Measurements from ENCODE around the gene IKZF4. TPM values are rescaled to one million over a fixed set of nuclear protein-coding genes. Genes with fewer than 3 reads are reported as not detected.

IKZF4 gene
- total and polyA plus RNA-seq, 4 experiments from 2014 or later, result 0.37 to 7.9 (median 4.7) TPM

DNA sequence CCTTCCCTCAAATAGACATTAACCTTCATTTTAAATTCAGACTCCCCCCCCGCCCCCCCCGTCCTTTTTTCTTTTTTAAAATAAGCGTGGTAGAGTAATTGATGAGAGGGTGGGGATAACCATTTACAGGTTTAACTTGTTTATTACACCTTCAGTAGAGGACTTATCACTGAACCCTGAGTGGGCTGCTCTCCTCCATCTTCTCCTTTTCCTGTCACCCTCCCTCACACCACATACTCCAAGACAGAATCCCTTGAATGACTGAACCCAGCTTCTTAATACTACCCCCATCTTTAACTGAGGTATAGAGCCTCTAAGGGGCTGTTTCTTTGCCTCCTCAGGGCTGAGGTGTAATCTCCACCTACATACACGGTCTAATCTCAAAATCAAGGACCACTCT is 3.7 kb upstream of the IKZF4 start:
- Histone ChIP-seq H3K36me3 (ENCODE audit: insufficient read depth, low read length) (no peaks in the 10 kb centered on the region), H3K27me3 (ENCODE audit: insufficient read depth, low read length) (no peaks in the 10 kb centered on the region), H3K4me3 (ENCODE audit: low read length in 2 of 2) (no peak overlapping the region), H3K9me3 (ENCODE audit: control insufficient read depth in 1 of 2, low read length in 2 of 2) (no peaks in the 10 kb centered on the region), H3K27ac (ENCODE audit: low read depth, low read length) (no peak overlapping the region), H3K4me1 (ENCODE audit: insufficient read depth, low read length) (peaks cover 26% of the 10 kb centered on the region)
- peaks cover 12 to 25% (median 20%) of the 10 kb centered on the region in 4 donors for H3K4me1 Mint-ChIP-seq
- H3K4me3 Mint-ChIP-seq, result no peak overlapping the region
- H3K9me3 Mint-ChIP-seq, result no peaks in the 10 kb centered on the region
- CTCF ChIA-PET (ENCODE audit: partially characterized antibody), result interaction anchor here (1.4 kb wide), 1 partner anchor 10 kb away, joined by 4 read pairs; no protein-coding TSS in a partner anchor
- H3K27me3 Mint-ChIP-seq, result no peaks in the 10 kb centered on the region
- no peak for DNase-seq
- peaks cover 3 to 5% of the 10 kb centered on the region in 2 donors for H3K36me3 Mint-ChIP-seq
- intact Hi-C loops (cut with micrococcal nuclease), result no loop called here
- POLR2A ChIA-PET (ENCODE audit: partially characterized antibody), result no interaction called here
- H3K27ac Mint-ChIP-seq, result no peak overlapping the region

DNA sequence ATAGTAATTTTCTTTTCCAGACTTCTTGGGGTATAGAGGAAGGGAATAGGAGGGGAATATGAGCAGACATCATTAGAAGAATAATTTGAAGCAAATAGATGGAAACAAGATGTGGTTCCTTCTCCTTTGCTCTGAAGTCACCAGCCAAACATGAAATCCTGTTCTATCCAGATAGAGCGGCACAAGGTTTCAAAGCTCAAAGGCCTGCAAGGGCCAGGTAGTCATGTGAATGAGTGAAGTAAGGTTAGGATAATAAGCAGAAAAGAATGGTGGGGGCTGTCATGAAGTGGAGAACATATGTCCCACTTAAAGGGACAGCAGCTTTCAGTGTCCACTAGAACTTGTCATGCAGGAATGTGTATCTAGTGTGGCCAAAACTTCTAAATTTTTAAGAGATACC is 2.5 kb upstream of the IKZF4 start:
- Histone ChIP-seq H3K4me3 (ENCODE audit: low read length in 2 of 2) (no peak overlapping the region), H3K9me3 (ENCODE audit: control insufficient read depth in 1 of 2, low read length in 2 of 2) (no peaks in the 10 kb centered on the region), H3K27me3 (ENCODE audit: insufficient read depth, low read length) (no peaks in the 10 kb centered on the region), H3K4me1 (ENCODE audit: insufficient read depth, low read length) (peaks cover 32% of the 10 kb centered on the region), H3K36me3 (ENCODE audit: insufficient read depth, low read length) (no peaks in the 10 kb centered on the region), H3K27ac (ENCODE audit: low read depth, low read length) (no peak overlapping the region)
- Mint-ChIP-seq H3K27me3 (no peaks in the 10 kb centered on the region), H3K27ac (peak overlapping the region in 1 of 7 donors; percentile 44), H3K9me3 (no peaks in the 10 kb centered on the region), H3K36me3 (peaks cover 3 to 5% of the 10 kb centered on the region in 2 donors), H3K4me3 (peak overlapping the region in 1 of 8 donors; percentile 42), H3K4me1 (peaks cover 13 to 32% (median 23%) of the 10 kb centered on the region in 4 donors)
- ChIA-PET CTCF (ENCODE audit: partially characterized antibody) (interaction anchor here (2.9 kb wide), 1 partner anchor 23 kb away, joined by 16 read pairs; no protein-coding TSS in a partner anchor), POLR2A (ENCODE audit: partially characterized antibody) (interaction anchor here (1.5 kb wide), 1 partner anchor 12 kb away, joined by 4 read pairs; no protein-coding TSS in a partner anchor)
- no peak for DNase-seq
- intact Hi-C loops (cut with micrococcal nuclease), result no loop called here

- H3K4me3 ChIP-seq (ENCODE audit: low read length in 2 of 2), result peak overlapping the region in 1 of 2 donors; percentile 51
- no peaks in the 10 kb centered on the region for H3K27me3 ChIP-seq (ENCODE audit: insufficient read depth, low read length)
- POLR2A ChIA-PET (ENCODE audit: partially characterized antibody), result interaction anchor here (0.6 to 1.9 kb wide), 10 partner anchors 14 to 292 kb away, joined by 3 to 9 read pairs (median 3); partner anchors contain the start of genes MYL6, ORMDL2, RAB5B and SARNP
- H3K27ac Mint-ChIP-seq, result peak overlapping the region; percentile 31 to 94 (median 92)
- peaks cover 4% of the 10 kb centered on the region for H3K36me3 ChIP-seq (ENCODE audit: insufficient read depth, low read length)
- no peak for DNase-seq
- no peaks in the 10 kb centered on the region for H3K9me3 Mint-ChIP-seq
- H3K4me1 Mint-ChIP-seq, result peaks cover 16 to 36% (median 26%) of the 10 kb centered on the region in 4 donors
- no peaks in the 10 kb centered on the region for H3K9me3 ChIP-seq (ENCODE audit: control insufficient read depth in 1 of 2, low read length in 2 of 2)
- CTCF ChIA-PET (ENCODE audit: partially characterized antibody), result interaction anchor here (0.8 to 1.1 kb wide), 3 partner anchors 24 to 59 kb away, joined by 3 to 5 read pairs (median 3); partner anchors contain the start of gene SUOX
- H3K4me1 ChIP-seq (ENCODE audit: insufficient read depth, low read length), result peaks cover 32% of the 10 kb centered on the region
- intact Hi-C loops (cut with micrococcal nuclease), result no loop called here
- H3K36me3 Mint-ChIP-seq, result peaks cover 9 to 14% of the 10 kb centered on the region in 2 donors
- peak overlapping the region; percentile 55 for H3K27ac ChIP-seq (ENCODE audit: low read depth, low read length)
- H3K4me3 Mint-ChIP-seq, result peak overlapping the region; percentile 89 to 94 (median 90)
- H3K27me3 Mint-ChIP-seq, result no peaks in the 10 kb centered on the region
These were observed 1.1 kb downstream of the IKZF4 start for GRCh38 chr12:56021889-56022497.

DNA sequence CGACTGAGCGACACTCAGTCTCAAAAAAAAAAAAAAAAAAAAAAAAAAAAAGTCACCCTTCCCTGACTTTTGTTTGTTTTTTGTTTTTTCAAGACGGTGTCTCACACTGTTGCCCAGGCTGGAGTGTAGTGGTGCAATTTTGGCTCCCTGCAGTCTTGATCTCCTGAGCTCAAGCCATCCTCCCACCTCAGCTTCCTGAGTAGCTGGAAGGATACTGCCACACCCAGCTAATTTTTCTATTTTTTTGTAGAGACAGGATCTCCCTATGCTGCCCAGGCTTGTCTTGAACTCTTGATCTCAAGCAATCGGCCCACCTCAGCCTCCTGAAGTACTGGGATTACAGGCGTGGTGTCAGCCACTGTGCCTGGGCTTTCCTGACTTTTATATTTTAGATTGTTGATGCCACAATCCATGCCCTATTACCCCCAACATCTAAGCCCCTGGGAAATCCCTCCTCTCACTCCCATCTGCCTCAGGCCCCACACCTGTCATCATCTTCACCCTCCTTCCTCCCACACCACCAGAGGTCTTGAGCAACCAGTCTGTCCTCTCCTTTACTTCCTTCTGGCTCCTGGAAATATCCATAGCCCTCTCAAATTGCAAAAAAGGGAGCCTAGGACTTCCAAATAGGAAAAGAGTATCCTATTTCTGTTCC is 7.8 kb downstream of the IKZF4 start:
- peaks cover 16% of the 10 kb centered on the region for H3K36me3 ChIP-seq (ENCODE audit: insufficient read depth, low read length)
- intact Hi-C loops (cut with micrococcal nuclease), result loop anchor here (1.0 kb wide), 2 partner anchors 32 to 290 kb away; no protein-coding TSS in a partner anchor
- no peak for DNase-seq
- Mint-ChIP-seq H3K36me3 (peaks cover 25 to 52% of the 10 kb centered on the region in 2 donors), H3K9me3 (no peaks in the 10 kb centered on the region), H3K4me1 (peaks cover 8 to 24% (median 10%) of the 10 kb centered on the region in 4 donors), H3K27me3 (no peaks in the 10 kb centered on the region), H3K27ac (peak overlapping the region in 1 of 7 donors; percentile 80), H3K4me3 (no peak overlapping the region)
- ChIA-PET CTCF (ENCODE audit: partially characterized antibody) (interaction anchor here (1.0 to 4.4 kb wide), 17 partner anchors 11 to 290 kb away, joined by 3 to 61 read pairs (median 5); partner anchors contain the start of genes ORMDL2, RAB5B, SARNP and SUOX), POLR2A (ENCODE audit: partially characterized antibody) (interaction anchor here (2.7 kb wide), 1 partner anchor 33 kb away, joined by 7 read pairs; no protein-coding TSS in a partner anchor)
- H3K27me3 ChIP-seq (ENCODE audit: insufficient read depth, low read length), result no peaks in the 10 kb centered on the region
- no peak overlapping the region for H3K27ac ChIP-seq (ENCODE audit: low read depth, low read length)
- peaks cover 7% of the 10 kb centered on the region for H3K4me1 ChIP-seq (ENCODE audit: insufficient read depth, low read length)
- no peak overlapping the region for H3K4me3 ChIP-seq (ENCODE audit: low read length in 2 of 2)
- no peaks in the 10 kb centered on the region for H3K9me3 ChIP-seq (ENCODE audit: control insufficient read depth in 1 of 2, low read length in 2 of 2)

GRCh38 chr12:56029166-56029519 is 8.3 kb downstream of the IKZF4 start:
- H3K9me3 Mint-ChIP-seq, result no peaks in the 10 kb centered on the region
- ChIA-PET POLR2A (ENCODE audit: partially characterized antibody) (interaction anchor here (1.1 to 2.7 kb wide), 3 partner anchors 32 to 291 kb away, joined by 3 to 7 read pairs (median 5); partner anchors contain the start of gene SUOX), CTCF (ENCODE audit: partially characterized antibody) (interaction anchor here (0.6 to 4.4 kb wide), 22 partner anchors 11 to 290 kb away, joined by 3 to 61 read pairs (median 5); partner anchors contain the start of genes ORMDL2, RAB5B, SARNP and SUOX)
- no peak overlapping the region for H3K4me3 Mint-ChIP-seq
- Histone ChIP-seq H3K9me3 (ENCODE audit: control insufficient read depth in 1 of 2, low read length in 2 of 2) (no peaks in the 10 kb centered on the region), H3K27ac (ENCODE audit: low read depth, low read length) (no peak overlapping the region), H3K36me3 (ENCODE audit: insufficient read depth, low read length) (peaks cover 16% of the 10 kb centered on the region), H3K4me3 (ENCODE audit: low read length in 2 of 2) (no peak overlapping the region), H3K27me3 (ENCODE audit: insufficient read depth, low read length) (no peaks in the 10 kb centered on the region), H3K4me1 (ENCODE audit: insufficient read depth, low read length) (peaks cover 7% of the 10 kb centered on the region)
- peak overlapping the region in 3 of 7 donors; percentile 2 to 80 (median 26) for H3K27ac Mint-ChIP-seq
- intact Hi-C loops (cut with micrococcal nuclease), result loop anchor here (1.0 kb wide), 2 partner anchors 33 to 291 kb away; no protein-coding TSS in a partner anchor
- H3K4me1 Mint-ChIP-seq, result peaks cover 5 to 20% (median 7%) of the 10 kb centered on the region in 4 donors
- peaks cover 25 to 53% of the 10 kb centered on the region in 2 donors for H3K36me3 Mint-ChIP-seq
- H3K27me3 Mint-ChIP-seq, result no peaks in the 10 kb centered on the region
- DNase-seq, result no peak

DNA sequence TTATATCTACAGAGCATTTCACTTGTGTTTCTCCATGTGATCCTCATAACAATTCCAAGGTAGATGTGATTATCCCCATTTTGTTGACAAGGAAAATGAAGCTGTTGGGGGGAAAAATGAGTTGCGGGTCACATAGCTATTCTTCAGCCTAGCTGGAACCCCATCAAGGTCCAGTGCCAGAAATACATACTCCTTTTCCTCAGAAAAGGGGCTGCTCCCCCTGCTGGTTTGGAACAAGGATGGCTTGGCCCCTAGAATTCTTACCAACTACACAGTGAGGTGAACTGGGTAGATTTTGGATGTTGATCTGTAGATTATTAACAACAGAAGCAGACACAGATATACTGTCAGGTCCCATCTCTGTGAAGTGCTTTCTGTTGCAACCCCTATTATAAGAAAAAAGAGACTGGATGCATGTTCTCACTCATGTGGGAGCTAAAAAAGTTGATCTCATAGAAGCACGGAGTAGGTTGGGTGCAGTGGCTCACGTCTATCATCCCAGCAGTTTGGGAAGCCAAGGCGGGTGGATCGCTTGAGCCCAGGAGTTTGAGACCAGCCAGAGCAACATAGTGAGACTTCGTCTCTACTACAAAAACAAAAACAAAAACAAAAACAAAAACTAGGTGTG is 8.9 kb downstream of the IKZF4 start:
- POLR2A ChIA-PET (ENCODE audit: partially characterized antibody), result interaction anchor here (1.1 to 2.7 kb wide), 3 partner anchors 32 to 291 kb away, joined by 3 to 7 read pairs (median 5); partner anchors contain the start of gene SUOX
- no peaks in the 10 kb centered on the region for H3K9me3 ChIP-seq (ENCODE audit: control insufficient read depth in 1 of 2, low read length in 2 of 2)
- no peak overlapping the region for H3K4me3 Mint-ChIP-seq
- H3K36me3 Mint-ChIP-seq, result peaks cover 25 to 60% of the 10 kb centered on the region in 2 donors
- peaks cover 19% of the 10 kb centered on the region for H3K36me3 ChIP-seq (ENCODE audit: insufficient read depth, low read length)
- H3K27me3 ChIP-seq (ENCODE audit: insufficient read depth, low read length), result no peaks in the 10 kb centered on the region
- no peaks in the 10 kb centered on the region for H3K9me3 Mint-ChIP-seq
- peaks cover 7% of the 10 kb centered on the region for H3K4me1 ChIP-seq (ENCODE audit: insufficient read depth, low read length)
- intact Hi-C loops (cut with micrococcal nuclease), result loop anchor here (1.0 kb wide), 2 partner anchors 33 to 291 kb away; no protein-coding TSS in a partner anchor
- H3K4me1 Mint-ChIP-seq, result peaks cover 5 to 20% (median 7%) of the 10 kb centered on the region in 4 donors
- CTCF ChIA-PET (ENCODE audit: partially characterized antibody), result interaction anchor here (0.6 to 4.4 kb wide), 24 partner anchors 10 to 291 kb away, joined by 3 to 61 read pairs (median 4); partner anchors contain the start of genes DNAJC14, ORMDL2, RAB5B and SARNP
- H3K27ac Mint-ChIP-seq, result peak overlapping the region in 3 of 7 donors; percentile 3 to 68 (median 13)
- peak in 4 of 5 donors; percentile 43 to 49 (median 46) for DNase-seq
- H3K27ac ChIP-seq (ENCODE audit: low read depth, low read length), result no peak overlapping the region
- no peaks in the 10 kb centered on the region for H3K27me3 Mint-ChIP-seq
- H3K4me3 ChIP-seq (ENCODE audit: low read length in 2 of 2), result no peak overlapping the region

Data from CD4-positive, alpha-beta memory T cell (primary cell).